Stimulated activated naive CD8-positive, alpha-beta T cell treated with anti-CD3 and anti-CD28 coated beads, Interleukin-15, Interleukin-2, amounts not matched to agents 100 ng/mL and 50 ng/mL, for 24 hours (primary cell): ENCODE data around the gene GSTT2.
"Not testable (repeated sequence)": the region's sequence is repeated elsewhere in the genome, so short reads cannot be mapped to it uniquely, and the experiment has no call there.

Source experiments
- H3K27ac Mint-ChIP-seq: one replicate; pipeline ENCODE4 v1.8.0; 2021; ENCODE audit warnings: mild to moderate bottlenecking, mixed read lengths
- H3K27me3 Mint-ChIP-seq: one replicate; pipeline ENCODE4 v1.8.0; 2021; ENCODE audit warnings: mixed read lengths
- H3K36me3 Mint-ChIP-seq: one replicate; pipeline ENCODE4 v1.8.0; 2021; ENCODE audit warnings: low read depth, mixed read lengths
- H3K4me1 Mint-ChIP-seq: one replicate; pipeline ENCODE4 v1.8.0; 2021; ENCODE audit warnings: low read depth, mixed read lengths
- H3K4me3 Mint-ChIP-seq: one replicate; pipeline ENCODE4 v1.8.0; 2021; ENCODE audit warnings: mild to moderate bottlenecking, mixed read lengths
- H3K9me3 Mint-ChIP-seq: one replicate; pipeline ENCODE4 v1.8.0; 2021; ENCODE audit warnings: mixed read lengths

Gene GSTT2

GRCh38 chr22:23979557-23980240, at the start of gene GSTT2:
Gene GSTT2 (plus strand): TSS chr22:23980134.
- not testable (repeated sequence) for H3K27ac Mint-ChIP-seq, H3K4me3 Mint-ChIP-seq, H3K4me1 Mint-ChIP-seq

DNA sequence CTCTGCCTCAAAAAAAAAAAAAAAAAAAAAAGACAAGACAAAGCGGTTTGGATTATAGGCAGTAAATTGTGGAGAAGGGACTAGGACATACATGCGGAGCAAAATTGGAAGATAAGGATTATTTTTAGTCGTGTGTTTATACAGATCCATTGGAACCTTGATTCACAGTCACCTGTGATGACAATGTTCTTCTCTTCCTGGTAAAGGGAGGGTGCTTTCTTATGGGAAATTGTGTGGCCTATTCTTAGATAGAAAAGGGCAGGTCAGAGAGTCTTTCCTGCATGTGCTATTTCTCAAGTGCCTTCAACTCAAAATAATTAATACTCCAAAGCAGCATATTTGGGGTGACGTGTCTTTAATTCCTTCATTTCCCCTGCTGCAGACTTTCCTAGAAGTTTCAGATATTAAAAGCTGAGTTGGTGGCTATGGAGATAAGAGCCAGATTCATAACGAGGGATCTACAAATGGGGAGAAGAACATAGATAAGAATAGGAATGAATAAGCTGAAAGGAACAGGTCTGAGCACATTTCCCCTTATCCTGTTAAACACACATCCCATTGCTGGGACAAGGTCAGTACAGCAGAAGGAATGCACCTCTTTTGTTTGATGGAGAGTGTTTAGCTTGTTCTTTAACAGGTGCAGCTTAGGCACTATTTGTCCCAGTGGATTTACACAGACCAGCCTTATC, 41.5 kb upstream of the GSTT2 start:
- Mint-ChIP-seq H3K9me3 (no peaks in the 10 kb centered on the region), H3K4me1 (no peaks in the 10 kb centered on the region), H3K36me3 (no peaks in the 10 kb centered on the region), H3K27ac (no peak overlapping the region), H3K4me3 (no peak overlapping the region), H3K27me3 (peaks cover 4% of the 10 kb centered on the region)

More at GRCh38 chr22:23979557-23980240, at the start of gene GSTT2:
- not testable (repeated sequence) for H3K27me3 Mint-ChIP-seq, H3K9me3 Mint-ChIP-seq, H3K36me3 Mint-ChIP-seq

- peaks cover 4% of the 10 kb centered on the region for H3K27me3 Mint-ChIP-seq
- no peak overlapping the region for H3K4me3 Mint-ChIP-seq
- H3K4me1 Mint-ChIP-seq = no peaks in the 10 kb centered on the region
- no peaks in the 10 kb centered on the region for H3K36me3 Mint-ChIP-seq
- H3K27ac Mint-ChIP-seq = no peak overlapping the region
- no peaks in the 10 kb centered on the region for H3K9me3 Mint-ChIP-seq
Observed at GRCh38 chr22:23939017-23939357, 40.9 kb upstream of the GSTT2 start.

GRCh38 chr22:23940166-23940565, 39.8 kb upstream of the GSTT2 start:
- not testable (repeated sequence) for H3K4me1 Mint-ChIP-seq, H3K36me3 Mint-ChIP-seq, H3K27ac Mint-ChIP-seq, H3K27me3 Mint-ChIP-seq, H3K4me3 Mint-ChIP-seq, H3K9me3 Mint-ChIP-seq

- not testable (repeated sequence) for H3K36me3 Mint-ChIP-seq, H3K27ac Mint-ChIP-seq, H3K9me3 Mint-ChIP-seq, H3K4me1 Mint-ChIP-seq, H3K27me3 Mint-ChIP-seq, H3K4me3 Mint-ChIP-seq
Observed at GRCh38 chr22:23947391-23947790, 32.5 kb upstream of the GSTT2 start.

DNA sequence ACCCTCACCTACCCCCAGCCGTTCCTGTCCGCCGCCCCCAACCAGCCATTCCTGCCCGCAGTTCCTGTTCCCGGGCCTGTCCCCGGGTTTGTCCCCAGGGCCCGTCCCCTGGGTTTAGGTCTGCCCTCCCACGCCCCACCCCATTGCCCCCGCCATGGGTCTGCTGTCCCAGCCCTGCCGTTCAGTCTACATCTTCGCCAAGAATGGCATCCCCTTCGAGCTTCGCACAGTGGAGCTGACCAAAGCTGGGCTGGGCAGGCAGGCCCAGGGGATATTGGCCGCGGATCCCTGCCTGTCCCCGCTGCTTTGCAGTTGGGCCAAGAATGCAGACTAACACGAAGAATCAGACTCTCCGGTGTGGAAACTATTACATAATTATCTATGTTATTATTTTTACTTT, 30.2 kb upstream of the GSTT2 start:
- not testable (repeated sequence) for H3K27ac Mint-ChIP-seq, H3K9me3 Mint-ChIP-seq, H3K4me1 Mint-ChIP-seq, H3K27me3 Mint-ChIP-seq, H3K36me3 Mint-ChIP-seq, H3K4me3 Mint-ChIP-seq

DNA sequence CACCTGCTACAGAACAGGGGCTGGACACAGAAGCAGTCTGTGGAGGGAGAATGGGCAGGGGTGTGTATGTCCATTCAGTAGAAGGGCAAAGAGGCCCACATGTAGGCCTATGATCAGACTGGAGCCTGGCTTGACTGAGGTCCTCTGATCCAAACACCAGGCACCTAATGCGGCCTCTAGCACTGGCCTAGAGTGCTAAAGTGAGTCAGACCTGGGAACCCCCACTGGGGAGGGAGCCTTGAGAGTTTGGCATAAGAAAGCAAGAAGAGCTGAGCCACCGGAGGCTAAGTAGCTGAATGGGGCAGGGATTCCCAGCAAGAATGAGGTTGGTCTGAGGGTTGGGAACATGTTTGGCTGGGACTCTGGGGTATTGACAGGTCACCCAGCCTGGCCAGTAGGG, 28.6 kb upstream of the GSTT2 start:
- not testable (repeated sequence) for H3K36me3 Mint-ChIP-seq, H3K4me3 Mint-ChIP-seq, H3K9me3 Mint-ChIP-seq, H3K27me3 Mint-ChIP-seq, H3K4me1 Mint-ChIP-seq, H3K27ac Mint-ChIP-seq

- H3K27me3 Mint-ChIP-seq, H3K9me3 Mint-ChIP-seq, H3K4me3 Mint-ChIP-seq, H3K4me1 Mint-ChIP-seq, H3K36me3 Mint-ChIP-seq, H3K27ac Mint-ChIP-seq: not testable (repeated sequence)
Observed at GRCh38 chr22:23952794-23953405, 27.0 kb upstream of the GSTT2 start.

DNA sequence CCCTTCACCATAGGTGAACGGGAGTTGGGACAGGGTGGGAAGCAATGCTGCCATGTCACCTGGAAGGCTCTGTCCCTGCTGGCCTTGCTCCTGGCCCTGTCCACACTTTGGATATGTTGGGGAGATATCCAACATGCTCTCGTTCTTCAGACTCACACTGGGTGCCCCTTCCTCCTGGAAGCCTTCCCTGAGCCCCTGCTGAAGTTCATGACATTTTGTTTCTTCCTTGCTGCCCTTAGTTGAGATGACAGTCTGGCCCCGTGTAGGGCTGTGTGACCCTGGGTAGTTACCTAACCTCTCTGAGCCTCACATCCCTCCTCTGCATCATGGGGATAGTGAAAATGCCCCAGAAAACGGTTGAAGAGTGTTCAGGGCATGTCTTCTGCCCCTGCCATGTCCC, 26.4 kb upstream of the GSTT2 start:
- not testable (repeated sequence) for H3K9me3 Mint-ChIP-seq, H3K4me3 Mint-ChIP-seq, H3K27me3 Mint-ChIP-seq, H3K27ac Mint-ChIP-seq, H3K36me3 Mint-ChIP-seq, H3K4me1 Mint-ChIP-seq

DNA sequence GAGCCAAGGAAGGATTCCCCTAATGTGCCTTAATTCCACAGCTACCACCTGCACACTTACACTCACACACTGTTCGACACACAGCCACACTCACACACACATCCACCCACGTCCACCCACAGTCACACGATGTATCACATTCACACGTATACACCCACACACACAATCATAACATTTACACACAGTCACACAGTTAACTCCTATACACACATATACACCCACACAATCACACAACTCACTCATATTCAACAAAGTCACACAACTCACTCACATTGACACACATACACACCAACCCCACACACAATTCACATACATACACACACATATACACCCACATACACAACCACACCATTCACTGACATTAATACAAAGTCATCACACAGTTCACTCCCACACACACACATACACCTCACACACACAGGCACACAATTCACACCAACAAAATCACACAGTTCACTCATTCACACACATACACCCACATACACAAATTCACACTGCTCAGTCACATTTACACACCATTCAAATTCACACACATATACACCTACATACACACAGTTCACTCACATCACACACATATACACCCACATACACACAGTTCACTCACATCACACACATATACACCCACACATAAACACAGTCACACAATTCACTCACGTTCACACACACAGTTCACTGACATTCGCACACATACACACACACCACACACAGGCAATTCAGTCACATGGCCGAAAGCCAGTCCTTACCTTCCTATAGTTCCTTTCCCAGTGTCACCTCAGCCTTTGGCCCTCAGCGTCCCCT, 25.5 kb upstream of the GSTT2 start:
- H3K4me3 Mint-ChIP-seq, H3K27me3 Mint-ChIP-seq, H3K9me3 Mint-ChIP-seq, H3K4me1 Mint-ChIP-seq, H3K27ac Mint-ChIP-seq, H3K36me3 Mint-ChIP-seq: not testable (repeated sequence)

DNA sequence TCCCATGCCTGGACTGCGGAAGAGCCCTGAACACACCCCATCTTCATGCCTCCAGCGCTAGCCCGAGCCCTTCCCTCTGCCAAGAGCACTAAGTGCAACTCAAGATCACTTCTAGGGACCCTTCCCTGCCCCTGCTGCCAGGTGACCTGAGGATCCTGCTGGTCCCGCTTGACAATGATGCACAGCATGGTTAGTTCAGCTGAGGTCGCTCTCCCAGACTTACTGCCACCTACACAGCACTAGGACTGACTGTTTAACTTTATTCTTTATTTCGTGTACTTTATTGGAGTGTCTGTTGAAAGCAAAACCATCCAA, 25.0 kb upstream of the GSTT2 start:
- H3K27me3 Mint-ChIP-seq, H3K4me3 Mint-ChIP-seq, H3K9me3 Mint-ChIP-seq, H3K36me3 Mint-ChIP-seq, H3K4me1 Mint-ChIP-seq, H3K27ac Mint-ChIP-seq: not testable (repeated sequence)

DNA sequence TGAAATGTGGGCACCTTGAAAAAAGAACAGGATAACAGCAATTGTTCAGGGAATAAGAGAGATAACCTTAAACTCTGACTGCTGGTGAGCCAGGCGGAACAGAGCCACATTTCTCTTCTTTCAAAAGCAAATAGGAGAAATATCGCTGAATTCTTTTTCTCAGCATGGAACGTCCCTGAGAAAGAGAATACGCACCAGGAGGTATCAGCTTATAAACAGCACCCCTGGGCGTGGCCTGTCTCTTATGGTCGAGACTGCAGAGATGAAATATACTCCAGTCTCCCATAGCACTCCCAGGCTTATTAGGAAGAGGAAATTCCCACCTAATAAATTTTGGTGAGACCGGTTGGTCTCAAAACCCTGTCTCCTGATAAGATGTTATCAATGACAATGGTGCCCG, 24.0 kb upstream of the GSTT2 start:
- not testable (repeated sequence) for H3K9me3 Mint-ChIP-seq, H3K4me3 Mint-ChIP-seq, H3K4me1 Mint-ChIP-seq, H3K36me3 Mint-ChIP-seq, H3K27me3 Mint-ChIP-seq, H3K27ac Mint-ChIP-seq

DNA sequence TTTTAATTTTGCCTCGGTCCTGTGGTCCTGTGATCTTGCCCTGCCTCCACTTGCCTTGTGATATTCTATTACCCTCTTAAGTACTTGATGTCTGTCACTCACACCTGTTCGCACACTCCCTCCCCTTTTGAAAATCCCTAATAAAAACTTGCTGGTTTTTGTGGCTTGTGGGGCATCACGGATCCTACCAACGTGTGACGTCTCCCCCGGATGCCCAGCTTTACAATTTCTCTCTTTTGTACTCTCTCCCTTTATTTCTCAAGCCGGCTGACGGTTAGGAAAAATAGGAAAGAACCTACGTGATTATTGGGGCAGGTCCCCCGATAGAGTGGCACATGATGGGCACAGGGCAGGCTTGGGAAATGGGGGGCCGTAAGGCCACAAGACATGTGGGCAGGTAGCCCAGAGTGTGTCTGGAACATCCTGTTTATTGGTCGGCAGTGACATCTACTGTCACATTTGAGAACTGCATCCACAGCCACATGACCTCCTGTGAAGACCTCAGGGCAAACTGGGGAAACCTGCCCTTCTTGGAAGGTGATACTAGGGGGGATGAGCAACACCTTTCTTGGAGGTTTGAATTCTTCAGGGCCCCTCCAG, 23.5 kb upstream of the GSTT2 start:
- peak overlapping the region; percentile 72 for H3K27ac Mint-ChIP-seq
- H3K4me3 Mint-ChIP-seq, H3K36me3 Mint-ChIP-seq, H3K27me3 Mint-ChIP-seq, H3K4me1 Mint-ChIP-seq, H3K9me3 Mint-ChIP-seq: not testable (repeated sequence)

DNA sequence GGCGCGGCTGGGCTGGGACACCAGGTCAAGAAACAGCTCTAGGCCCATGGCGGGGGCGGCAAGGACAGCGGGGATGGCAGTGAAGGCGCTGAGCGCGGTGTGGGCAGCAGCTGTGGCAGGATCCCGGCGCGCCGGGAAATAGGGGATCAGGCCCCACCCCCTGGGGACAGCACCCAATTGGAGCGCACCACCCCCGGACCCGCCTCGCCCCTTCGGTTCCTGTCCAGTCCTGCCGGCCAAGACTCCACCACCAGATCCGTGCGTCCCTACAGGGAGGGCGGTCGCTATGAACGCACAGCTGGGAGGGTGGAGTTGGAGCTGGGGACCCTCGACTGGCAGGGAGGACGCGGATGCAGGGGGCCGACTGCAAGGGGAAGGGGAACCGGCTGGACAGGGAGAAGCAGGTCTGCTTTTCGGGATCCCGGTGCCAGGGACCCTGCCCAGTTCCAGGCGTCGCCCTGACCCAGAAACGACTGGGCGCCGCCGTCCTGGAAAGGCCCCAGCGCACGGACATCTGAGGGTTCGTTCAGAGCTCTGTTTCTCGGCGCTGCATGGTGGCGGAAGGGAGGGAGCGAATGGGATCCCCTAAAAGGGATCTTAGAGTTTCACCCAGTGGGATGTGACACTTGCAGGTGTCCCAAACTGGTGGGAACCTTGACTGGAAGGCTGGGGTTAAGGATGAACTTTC, 18.7 kb upstream of the GSTT2 start, which contains the start of gene GSTT2B:
TSS of gene GSTT2B (minus strand) at position 112 of the 688 bp plus-strand sequence. CDS start at position 48, 64 bp downstream.
- H3K27ac Mint-ChIP-seq, H3K4me3 Mint-ChIP-seq, H3K27me3 Mint-ChIP-seq, H3K36me3 Mint-ChIP-seq, H3K9me3 Mint-ChIP-seq, H3K4me1 Mint-ChIP-seq: not testable (repeated sequence)

DNA sequence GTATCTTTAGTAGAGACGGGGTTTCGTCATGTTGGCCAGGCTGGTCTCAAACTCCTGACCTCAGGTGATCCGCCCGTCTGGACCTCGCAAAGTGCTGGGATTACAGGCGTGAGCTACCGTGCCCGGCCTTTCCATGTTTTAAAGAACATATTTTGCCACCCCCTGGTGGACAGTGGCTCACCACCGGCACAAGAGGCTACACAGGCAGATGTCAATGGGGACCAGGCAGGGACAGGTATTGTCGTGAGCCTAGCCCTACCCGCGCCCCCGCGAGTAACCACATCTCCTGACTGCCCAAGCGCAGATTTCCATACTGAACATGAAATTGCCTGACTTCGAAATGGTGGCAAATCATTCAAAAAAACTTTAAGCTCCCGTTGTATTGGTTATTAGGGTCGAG, 13.8 kb upstream of the GSTT2 start:
- H3K4me3 Mint-ChIP-seq, H3K27me3 Mint-ChIP-seq, H3K27ac Mint-ChIP-seq, H3K9me3 Mint-ChIP-seq: not testable (repeated sequence)
- Mint-ChIP-seq H3K36me3 (peaks cover 19% of the 10 kb centered on the region), H3K4me1 (peaks cover 20% of the 10 kb centered on the region)
